Right lung (tissue), 10 donors: ENCODE results near the gene SPG21. TPM values are rescaled to one million over a fixed set of nuclear protein-coding genes. Genes with fewer than 3 reads are reported as not detected.
"Not testable (repeated sequence)": the region's sequence is repeated elsewhere in the genome, so short reads cannot be mapped to it uniquely, and the experiment has no call there.

Experiments
- DNase-seq, 2 donors: peaks; one replicate each; pipeline ENCODE4 v3.0.0-alpha.2; 2013
- long read RNA-seq, 8 donors: transcript quantifications; one replicate each; lab custom pipeline, GENCODE V29; 2026
- polyA plus RNA-seq, 5 donors: library from polyadenylated mRNA; unstranded; fragments of 120-200 nt; gene quantifications; one replicate each; pipeline versions ENCODE4 v1.2.1 to v1.2.3, GENCODE V29; 2013; ENCODE audit warnings: inconsistent platforms in 1 of 5, low replicate concordance in 1 of 5; ENCODE audit not compliant: insufficient read length in 5 of 5, insufficient read depth in 1 of 5

SPG21 gene, protein sequence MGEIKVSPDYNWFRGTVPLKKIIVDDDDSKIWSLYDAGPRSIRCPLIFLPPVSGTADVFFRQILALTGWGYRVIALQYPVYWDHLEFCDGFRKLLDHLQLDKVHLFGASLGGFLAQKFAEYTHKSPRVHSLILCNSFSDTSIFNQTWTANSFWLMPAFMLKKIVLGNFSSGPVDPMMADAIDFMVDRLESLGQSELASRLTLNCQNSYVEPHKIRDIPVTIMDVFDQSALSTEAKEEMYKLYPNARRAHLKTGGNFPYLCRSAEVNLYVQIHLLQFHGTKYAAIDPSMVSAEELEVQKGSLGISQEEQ
- polyA plus RNA-seq, result 100 to 1,000 TPM in 3 of 5 donors, 10 to 100 TPM in 2; 95.9 to 115 (median 102) TPM
- long read RNA-seq, donor 1, transcript SPG21-201 (9 exons, 1,822 nt), result major isoform, 42 of 55 reads
- long read RNA-seq, donor 1, partial matches to known transcripts, result 7 of 55 reads
- long read RNA-seq, donor 1, other reads (novel, unspliced or antisense), result 0 of 55 reads
- long read RNA-seq, donor 2, transcript SPG21-201 (9 exons, 1,822 nt), result major isoform, 25 of 27 reads
- long read RNA-seq, donor 2, partial matches to known transcripts, result 0 of 27 reads
- long read RNA-seq, donor 2, other reads (novel, unspliced or antisense), result 0 of 27 reads
- long read RNA-seq, donor 3, transcript SPG21-201 (9 exons, 1,822 nt), result major isoform, 24 of 41 reads
- long read RNA-seq, donor 3, partial matches to known transcripts, result 13 of 41 reads
- long read RNA-seq, donor 3, other reads (novel, unspliced or antisense), result 0 of 41 reads
- long read RNA-seq, donor 4, transcript SPG21-201 (9 exons, 1,822 nt), result major isoform, 28 of 30 reads
- long read RNA-seq, donor 4, partial matches to known transcripts, result 0 of 30 reads
- long read RNA-seq, donor 4, other reads (novel, unspliced or antisense), result 0 of 30 reads
- long read RNA-seq, donor 5, transcript SPG21-201 (9 exons, 1,822 nt), result major isoform, 26 of 36 reads
- long read RNA-seq, donor 5, partial matches to known transcripts, result 9 of 36 reads
- long read RNA-seq, donor 5, other reads (novel, unspliced or antisense), result 0 of 36 reads
- long read RNA-seq, donor 6, transcript SPG21-201 (9 exons, 1,822 nt), result major isoform, 28 of 34 reads
- long read RNA-seq, donor 6, partial matches to known transcripts, result 0 of 34 reads
- long read RNA-seq, donor 6, other reads (novel, unspliced or antisense), result 0 of 34 reads
- long read RNA-seq, donor 7, transcript SPG21-201 (9 exons, 1,822 nt), result major isoform, 25 of 27 reads
- long read RNA-seq, donor 7, partial matches to known transcripts, result 0 of 27 reads
- long read RNA-seq, donor 7, other reads (novel, unspliced or antisense), result 0 of 27 reads
- long read RNA-seq, donor 8, transcript SPG21-201 (9 exons, 1,822 nt), result major isoform, 22 of 22 reads
- long read RNA-seq, donor 8, partial matches to known transcripts, result 0 of 22 reads
- long read RNA-seq, donor 8, other reads (novel, unspliced or antisense), result 0 of 22 reads

DNA sequence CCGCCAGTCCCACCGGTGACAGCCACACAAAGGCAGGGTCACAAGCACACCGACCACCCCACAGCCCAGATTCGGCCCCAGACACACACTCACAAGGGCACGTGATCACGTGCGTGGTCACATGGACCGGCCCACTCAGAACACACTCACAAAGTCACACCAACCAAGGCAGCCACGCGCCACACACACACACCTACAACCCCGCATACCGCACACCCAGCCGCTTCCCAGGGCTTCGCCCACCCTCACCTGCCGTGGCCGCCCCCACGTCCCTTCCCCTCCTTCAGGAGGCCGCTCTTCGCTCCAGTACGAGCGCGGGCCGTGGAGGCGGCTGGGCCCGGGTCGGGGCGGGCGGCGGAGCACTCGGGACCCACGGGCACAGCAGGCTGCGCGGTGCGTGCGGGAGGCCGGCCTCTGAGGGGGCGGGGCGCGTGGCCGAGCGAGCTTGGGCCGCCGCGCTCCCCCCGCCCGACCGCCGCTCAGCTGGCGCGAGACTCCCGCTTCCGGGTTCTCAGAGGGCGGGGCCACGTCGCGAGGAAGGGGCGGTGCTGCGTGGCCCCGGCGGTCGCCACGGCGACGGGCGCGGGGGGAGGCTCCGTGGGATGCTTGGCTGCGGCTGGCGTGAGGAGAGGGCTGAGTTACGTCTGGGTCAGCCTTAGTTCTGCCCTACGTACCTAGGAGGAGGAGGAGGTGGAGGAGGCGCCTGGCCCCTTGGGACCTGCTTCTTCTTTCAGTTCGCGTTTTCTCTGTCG lies at the start of gene SPG21:
TSS of gene SPG21 (minus strand) at position 499 of the 752 bp plus-strand sequence. CDS start 6,345 bp downstream, outside the sequence.
- peak; percentile 94 to 96 for DNase-seq

DNA sequence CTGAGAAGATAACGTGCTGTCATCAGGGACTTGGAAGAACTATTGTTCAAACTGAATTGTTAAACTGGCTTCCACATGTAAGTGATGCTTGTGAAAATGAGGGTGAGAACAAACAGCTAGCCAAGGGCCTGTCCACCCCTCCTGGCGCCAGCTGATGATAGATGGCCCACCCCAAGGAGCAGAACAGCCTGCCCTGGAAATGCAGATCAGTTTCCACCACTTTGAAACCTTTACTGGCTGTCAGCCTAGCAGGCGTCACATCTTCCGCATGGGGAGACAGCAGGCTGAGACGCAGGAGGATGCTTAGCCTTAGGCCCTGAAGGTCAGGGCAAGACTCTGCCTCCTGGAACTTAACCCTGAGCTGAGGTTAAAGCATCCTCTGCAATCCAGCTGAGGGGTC lies 49.1 kb upstream of the SPG21 start:
- DNase-seq, result no peak

DNA sequence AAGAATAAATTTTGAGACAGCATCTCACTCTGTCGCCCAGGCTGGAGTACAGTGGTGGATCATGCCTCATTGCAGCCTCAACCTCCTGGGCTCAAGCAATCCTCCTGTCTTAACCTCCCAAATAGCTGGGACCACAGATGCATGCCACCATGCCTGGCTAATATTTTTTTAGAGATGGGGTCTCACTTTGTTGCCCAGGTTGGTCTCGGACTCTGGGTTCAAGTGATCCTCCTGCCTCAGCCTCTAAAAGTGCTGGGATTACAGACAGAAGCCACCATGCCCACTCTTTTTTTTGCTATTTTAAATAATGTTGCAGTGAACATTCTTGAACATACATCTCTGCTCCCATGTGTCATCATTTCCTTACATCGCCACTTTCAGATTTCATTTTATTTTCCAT lies 48.7 kb upstream of the SPG21 start:
- no peak for DNase-seq

DNA sequence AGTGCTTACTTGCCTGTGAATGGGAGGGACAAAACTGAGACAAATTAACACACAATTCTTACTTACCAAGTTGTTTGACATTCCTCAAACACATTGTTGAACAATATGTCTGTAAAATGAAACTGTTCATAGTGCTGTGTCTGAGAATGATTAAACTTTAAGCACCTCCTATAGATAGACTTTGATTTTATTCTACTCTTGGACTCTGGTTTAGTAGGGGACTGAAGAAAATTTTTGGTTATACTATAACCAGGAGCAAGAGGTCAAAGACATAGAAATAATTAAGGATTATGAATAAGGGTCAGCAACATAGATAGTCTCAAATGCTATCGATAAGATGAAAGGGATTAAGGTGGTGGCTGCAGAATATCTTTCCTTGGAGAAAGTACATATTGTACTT lies 47.6 kb upstream of the SPG21 start:
- DNase-seq, result no peak

DNA sequence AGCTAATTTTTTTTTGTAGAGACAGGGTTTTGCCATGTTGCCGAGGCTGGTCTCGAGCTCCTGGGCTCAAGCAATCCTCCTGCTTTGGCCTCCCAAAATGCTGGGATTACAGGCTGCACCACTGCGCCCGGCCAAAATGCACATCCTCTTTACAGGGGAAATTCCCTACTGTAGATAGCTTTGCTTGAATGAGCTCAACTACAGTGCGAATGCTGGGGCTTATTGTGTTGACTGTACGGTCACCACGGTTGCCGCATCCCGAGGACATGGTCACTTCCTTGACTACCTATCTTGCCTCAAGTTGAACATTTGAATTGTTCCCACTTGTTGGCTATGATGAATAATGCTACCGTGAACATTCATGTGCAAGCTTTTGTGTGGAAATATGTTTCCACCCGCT lies 45.0 kb upstream of the SPG21 start:
- no peak for DNase-seq

DNA sequence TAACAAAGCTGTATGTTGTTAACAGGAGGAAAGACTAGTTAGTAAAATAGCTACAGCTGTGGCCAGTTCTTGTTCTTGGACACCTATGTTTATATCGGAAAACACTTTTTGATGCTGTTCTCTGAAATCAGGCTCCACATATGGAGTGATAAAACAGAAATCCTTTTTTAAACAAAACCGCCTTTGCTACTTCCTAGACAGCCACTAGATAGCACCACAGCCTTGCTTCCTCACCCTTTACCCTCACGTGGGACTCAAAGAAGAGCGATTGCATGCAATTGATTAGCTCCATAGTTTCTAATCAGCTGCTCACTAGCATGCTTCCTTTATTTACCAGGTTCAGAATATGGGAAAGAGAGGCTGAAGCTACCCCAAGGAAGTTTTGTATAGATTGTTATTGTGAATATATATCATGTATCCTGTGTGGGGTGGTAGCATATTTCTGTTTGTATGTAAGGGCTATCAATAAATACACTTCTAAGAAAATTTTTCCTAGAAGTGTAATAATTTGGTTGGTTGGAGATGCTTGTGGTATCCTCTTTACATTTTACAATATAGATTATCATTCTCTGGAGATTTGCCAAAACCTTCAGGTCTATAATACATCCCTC lies 44.0 kb upstream of the SPG21 start:
- DNase-seq, result peak in 1 of 2 donors; percentile 44

DNA sequence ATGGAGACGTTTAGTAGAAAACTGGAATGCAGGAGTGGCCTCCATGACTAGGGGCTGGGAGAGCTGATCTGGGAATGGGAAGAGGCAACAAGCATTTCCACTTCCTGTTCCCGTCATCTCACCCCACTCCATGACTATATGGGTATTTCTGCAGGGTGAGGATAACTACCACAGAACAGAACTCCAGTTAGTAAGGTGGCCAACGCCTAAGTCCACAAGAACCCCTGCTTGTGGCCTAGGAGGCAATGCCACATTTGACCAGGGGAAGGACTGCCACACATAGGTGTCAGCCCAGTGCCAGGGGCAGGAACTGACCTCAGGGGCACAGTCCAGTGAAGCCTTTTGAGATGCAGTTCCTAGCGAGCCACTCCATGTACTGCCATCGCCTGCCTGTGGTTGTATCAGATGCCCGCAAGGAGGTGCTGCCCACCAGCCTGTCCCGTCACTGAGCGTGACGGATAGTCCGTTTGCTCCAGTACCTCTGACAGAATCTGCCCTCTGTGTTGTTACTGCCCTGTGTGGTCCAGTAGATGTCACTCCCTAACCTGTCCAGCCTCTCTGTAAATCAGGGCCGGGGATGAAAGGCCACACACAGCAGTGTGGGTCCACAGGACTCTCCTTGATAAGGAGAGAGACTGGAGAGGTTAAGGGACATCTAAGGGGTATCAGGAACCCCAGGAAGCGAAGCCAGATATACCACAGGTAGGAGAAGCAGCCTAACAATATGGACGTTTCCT lies 43.3 kb upstream of the SPG21 start:
- DNase-seq, result peak in 1 of 2 donors; percentile 51

DNA sequence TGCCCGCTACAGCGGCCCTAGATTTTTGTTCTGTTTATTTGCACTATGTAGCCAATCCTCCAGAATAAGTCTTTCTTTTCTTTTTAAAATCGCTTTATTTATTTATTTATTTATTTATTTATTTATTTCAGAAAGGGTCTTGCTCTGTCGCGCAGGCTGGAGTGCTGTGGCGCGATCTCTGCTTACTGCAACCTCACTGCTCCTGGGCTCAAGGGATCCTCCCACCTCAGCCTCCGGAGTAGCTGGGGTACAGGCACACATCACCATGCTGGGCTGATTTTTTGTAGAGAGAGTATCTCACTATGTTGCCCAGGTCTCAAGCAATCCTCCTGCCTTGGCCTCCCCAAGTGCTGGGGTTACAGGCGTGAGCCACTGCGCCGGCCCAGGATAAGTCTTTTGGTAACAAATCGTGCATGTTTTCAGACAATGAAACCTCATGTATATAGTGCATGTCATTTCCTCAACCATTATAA lies 40.1 kb upstream of the SPG21 start:
- no peak for DNase-seq

DNA sequence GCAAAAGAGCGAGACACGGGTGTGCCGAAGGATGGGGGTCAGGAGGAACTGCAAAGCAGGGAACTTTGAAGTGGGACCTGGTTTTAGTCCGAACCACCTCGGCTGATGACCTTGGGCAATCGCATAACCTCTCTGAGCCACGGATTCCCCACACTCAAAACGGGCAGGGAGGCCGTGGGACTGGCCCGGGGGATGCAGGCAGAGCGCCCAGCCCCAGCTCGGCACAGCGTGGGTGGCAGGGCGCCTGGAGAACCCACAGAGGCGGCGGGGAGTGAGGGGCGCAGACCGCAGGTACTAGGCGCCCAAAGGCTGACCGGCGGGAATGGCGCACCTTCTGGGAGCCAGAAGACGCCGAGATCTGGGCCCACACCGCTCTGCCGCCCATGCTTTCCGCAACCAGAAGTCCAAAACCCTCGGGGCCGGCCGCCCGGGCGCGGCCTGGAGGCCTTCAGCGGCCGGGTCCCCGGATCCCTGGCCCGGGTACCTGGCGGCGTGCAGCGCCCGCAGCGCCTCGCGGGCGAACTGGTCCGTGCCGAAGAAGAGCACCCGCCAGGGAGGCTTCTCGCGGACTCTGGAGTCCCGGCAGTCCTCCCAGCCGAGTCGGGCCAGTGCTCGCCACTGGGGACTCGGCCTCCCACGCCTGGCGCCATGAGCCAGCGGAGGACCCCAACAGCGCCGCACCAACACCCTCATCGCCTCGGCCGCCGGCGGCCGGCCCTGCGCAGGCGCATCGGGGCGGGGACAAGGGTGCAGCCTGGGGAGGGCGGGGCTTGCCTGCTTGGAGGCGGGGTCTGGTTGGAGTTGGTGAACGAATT lies 39.4 kb upstream of the SPG21 start, which contains the start of gene MTFMT:
TSS of gene MTFMT (minus strand) at position 719 of the 815 bp plus-strand sequence. CDS start at position 693, 26 bp downstream.
- DNase-seq, result peak; percentile 83 to 85

DNA sequence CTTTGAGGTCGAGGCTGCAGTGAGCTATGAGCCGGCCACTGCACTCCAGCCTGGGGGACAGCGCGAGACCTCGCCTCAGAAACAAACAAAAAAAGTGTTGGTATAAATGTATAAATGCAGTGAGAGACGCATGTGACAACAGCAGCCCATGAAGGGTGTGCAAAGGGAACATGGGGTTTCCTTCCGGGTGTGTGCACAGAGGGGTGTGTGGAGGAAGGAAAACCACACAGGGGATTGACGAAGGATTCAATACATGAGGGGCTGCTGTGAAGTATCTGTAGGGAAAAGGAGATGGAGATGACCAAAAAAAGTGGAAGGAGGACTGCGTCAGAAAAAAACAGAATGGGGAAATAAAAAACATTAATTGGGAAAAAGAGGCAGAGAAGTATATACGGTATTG lies 38.6 kb upstream of the SPG21 start:
- no peak for DNase-seq

DNA sequence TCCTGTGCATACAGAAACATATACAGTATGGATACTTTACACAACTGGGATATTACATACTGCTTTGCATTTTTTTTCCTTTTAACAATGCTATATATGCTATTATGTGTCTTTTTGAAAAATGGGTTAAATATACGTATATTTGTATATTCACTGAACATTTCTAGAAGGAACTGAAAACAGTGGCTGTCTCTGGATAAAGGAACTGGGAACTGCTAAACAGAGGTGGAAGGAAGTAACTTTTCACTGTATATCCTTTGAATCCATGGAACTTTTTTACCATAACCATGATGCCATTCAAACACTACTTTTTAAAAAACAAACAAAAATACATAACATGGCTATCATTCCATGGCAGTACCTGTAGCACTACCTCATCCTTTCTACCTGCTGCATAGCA lies 37.9 kb upstream of the SPG21 start:
- no peak for DNase-seq

DNA sequence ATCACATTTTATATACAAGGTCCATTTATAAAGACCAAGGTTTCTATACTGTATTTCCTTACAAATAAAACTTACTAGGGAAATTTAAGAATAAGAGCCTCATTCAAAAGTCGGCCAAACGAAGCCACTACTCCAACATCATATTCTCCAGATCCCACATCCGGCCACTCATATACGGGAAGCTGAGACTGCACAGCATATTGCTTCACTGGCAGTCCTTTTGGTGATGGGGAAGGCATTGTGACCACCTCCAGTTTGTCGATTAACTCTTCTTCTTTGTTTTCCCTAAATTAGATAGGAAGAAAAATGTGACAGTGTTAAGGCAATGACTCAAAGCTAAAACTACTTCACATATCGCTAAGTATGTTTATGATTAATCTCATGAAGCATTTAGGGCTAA lies 37.0 kb upstream of the SPG21 start:
- DNase-seq, result no peak

DNA sequence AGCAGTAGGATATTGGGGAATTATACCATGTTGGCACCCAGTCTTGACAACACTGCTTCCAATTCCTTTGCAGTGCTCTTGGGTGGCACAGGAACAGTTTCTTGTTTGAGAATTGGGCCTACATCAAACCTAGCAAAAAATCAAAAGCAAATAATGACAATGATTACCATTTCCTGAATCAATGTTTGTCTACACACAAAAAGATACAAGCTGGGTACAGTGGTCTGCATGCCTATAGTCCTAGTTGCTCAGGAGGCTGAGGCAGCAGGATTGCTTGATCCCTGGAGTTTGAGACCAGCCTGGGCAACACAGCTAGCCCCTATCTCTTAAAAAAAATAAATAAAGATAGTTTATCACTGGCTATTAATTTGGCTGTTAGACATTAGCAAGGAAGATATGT lies 31.8 kb upstream of the SPG21 start:
- no peak for DNase-seq

DNA sequence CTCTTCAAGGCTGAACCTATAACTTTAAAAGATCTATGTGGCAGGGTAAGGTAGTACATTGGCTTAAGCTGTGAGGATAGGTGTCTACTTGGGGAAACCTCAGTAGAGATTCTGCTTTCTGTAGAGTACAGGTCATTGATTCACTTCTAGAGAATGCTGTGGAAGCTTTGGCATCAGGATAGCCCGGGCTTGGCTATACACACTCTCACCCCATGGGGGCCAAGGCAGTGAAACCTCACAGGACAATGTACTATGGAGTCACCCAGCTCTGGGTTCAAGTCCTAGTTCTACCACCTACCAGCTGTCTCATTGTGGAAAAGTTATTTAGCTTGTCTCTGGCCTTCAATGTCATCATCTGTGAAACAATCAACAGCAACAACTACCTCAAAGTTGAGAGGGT lies 30.7 kb upstream of the SPG21 start:
- DNase-seq, result no peak

DNA sequence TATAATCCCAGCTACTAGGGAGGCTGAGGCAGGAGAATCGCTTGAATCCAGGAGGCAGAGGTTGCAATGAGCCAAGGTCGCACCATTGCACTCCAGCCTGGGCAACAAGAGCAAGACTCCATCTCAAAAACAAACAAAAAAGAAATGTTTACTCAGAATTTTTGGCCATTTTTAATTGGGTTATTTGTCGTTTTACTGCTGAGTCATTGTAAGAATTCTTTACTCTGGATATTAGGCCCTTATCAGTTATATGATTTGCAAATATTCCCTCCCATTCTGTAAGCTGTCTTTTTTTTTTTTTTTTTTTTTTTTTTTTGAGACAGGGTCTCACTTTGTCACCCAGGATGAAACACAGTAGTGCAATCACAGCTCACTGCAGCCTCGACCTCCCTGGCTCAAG lies 21.5 kb upstream of the SPG21 start:
- not testable (repeated sequence) for DNase-seq

DNA sequence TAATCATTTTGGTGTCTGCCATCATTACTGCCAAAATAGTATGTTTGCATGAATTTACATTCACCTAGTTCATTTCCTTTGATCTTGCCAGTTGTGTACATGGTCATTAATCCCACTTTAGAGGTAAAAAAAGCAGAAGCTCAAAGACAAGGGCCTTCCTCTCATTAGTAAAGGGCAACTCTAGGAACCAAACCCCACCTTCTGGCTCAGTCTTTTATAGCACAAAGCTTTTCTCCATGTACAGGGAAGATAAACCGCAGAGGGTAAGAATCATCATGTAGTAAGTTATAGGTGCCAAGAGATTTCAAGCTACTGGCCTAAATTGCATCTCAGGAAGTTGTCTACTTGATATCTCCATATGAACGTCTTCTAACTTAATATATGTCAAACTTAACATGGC lies 19.3 kb upstream of the SPG21 start:
- DNase-seq, result no peak

DNA sequence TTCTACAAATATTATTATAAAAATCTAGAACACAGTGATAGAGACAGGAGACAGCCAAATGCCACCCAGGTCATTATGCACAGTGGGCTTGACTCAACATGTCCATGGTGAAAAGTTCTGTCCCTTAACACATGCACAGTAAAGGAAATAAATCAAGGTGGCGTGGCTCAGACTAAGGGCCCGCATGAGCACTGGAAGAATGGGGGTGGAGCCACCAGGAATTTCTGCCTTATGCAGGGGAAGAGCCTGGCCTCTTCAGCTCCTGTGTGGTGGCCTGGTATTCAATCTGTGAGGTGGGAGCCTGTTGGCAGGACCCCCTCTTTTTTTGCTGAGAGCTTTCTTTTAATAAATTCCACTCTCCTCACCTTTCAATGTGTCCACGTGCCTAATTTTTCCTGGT lies 17.2 kb upstream of the SPG21 start:
- no peak for DNase-seq

DNA sequence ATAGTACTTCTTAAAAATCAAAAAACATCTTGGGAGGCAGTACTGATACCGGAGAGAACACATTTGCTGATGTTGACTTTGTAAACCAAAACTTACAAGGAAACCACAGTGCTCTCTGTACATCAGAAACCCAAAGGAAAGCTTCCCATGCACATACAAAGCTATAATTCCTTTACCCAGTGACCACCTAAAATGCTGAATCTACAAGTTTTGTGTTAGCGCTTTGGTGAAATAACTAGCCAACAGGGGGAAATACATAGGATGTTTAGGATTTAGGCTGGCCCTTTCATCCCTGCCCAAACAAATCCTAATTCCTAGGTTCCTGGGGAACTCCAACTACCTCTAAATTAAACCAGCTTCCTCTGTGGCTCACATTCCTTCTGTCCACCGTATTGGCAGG lies 15.3 kb upstream of the SPG21 start:
- no peak for DNase-seq
